HG03442 (cell line): ENCODE measurements around the gene OVCA2.

ENCODE experiments used
- ATAC-seq: cut with Tn5 transposase; IDR thresholded peaks from one replicate; pipeline ENCODE4 v1.9.1; 2021; ENCODE audit warnings: mild to moderate bottlenecking, moderate library complexity; ENCODE audit not compliant: unreplicated experiment

OVCA2 gene

GRCh38 chr17:2041561-2042389, at the start of gene OVCA2:
Gene OVCA2, plus strand, starts transcription at chr17:2042022. Its CDS starts 26 bp downstream, at chr17:2042048.
- ATAC-seq = peak; percentile 88

GRCh38 chr17:1992541-1992940, 49.3 kb upstream of the OVCA2 start:
- no peak for ATAC-seq

- no peak for ATAC-seq
Observed at GRCh38 chr17:1994707-1995106, 47.1 kb upstream of the OVCA2 start.

- no peak for ATAC-seq
Observed at GRCh38 chr17:1995321-1995892, 46.4 kb upstream of the OVCA2 start.

- ATAC-seq = no peak
Observed at GRCh38 chr17:1995907-1996799, 45.7 kb upstream of the OVCA2 start.

GRCh38 chr17:1996800-1997288, 45.0 kb upstream of the OVCA2 start:
- ATAC-seq = no peak

GRCh38 chr17:1997289-1997926, 44.4 kb upstream of the OVCA2 start:
- ATAC-seq = no peak

GRCh38 chr17:1997927-1998742, 43.7 kb upstream of the OVCA2 start:
- no peak for ATAC-seq

GRCh38 chr17:1999557-2000251, 42.1 kb upstream of the OVCA2 start:
- no peak for ATAC-seq

GRCh38 chr17:2002767-2003329, 39.0 kb upstream of the OVCA2 start:
- ATAC-seq = no peak

- ATAC-seq = no peak
Observed at GRCh38 chr17:2003525-2003924, 38.3 kb upstream of the OVCA2 start.

- ATAC-seq = no peak
Observed at GRCh38 chr17:2004435-2004952, 37.3 kb upstream of the OVCA2 start.

- no peak for ATAC-seq
Observed at GRCh38 chr17:2008332-2009126, 33.3 kb upstream of the OVCA2 start.

GRCh38 chr17:2009737-2010136, 32.1 kb upstream of the OVCA2 start:
- ATAC-seq = no peak

GRCh38 chr17:2011411-2012371, 30.1 kb upstream of the OVCA2 start:
- ATAC-seq = no peak

GRCh38 chr17:2012499-2012898, 29.3 kb upstream of the OVCA2 start:
- no peak for ATAC-seq
